Liver (tissue), 9 donors: Measurements from ENCODE around the gene VEGFD. TPM values are rescaled to one million over a fixed set of nuclear protein-coding genes. Genes with fewer than 3 reads are reported as not detected.

Experiments
- DNase-seq: peaks from one replicate; pipeline ENCODE4 v3.0.0-alpha.2; 2017; ENCODE audit warnings: low spot score
- H3K27ac ChIP-seq, 2 donors: one replicate each; pipeline ENCODE4 v1.7.0; 2013; ENCODE audit warnings: inconsistent platforms in 2 of 2, low read length in 2 of 2, control low read depth in 1 of 2, low read depth in 1 of 2, mild to moderate bottlenecking in 1 of 2
- H3K27me3 ChIP-seq, 4 donors: one replicate each; pipeline versions ENCODE4 v1.6.1 to v1.7.0; 2013; ENCODE audit warnings: low read length in 3 of 4, inconsistent platforms in 1 of 4, mild to moderate bottlenecking in 1 of 4, moderate library complexity in 1 of 4; ENCODE audit not compliant: control insufficient read depth in 4 of 4, insufficient read depth in 4 of 4
- H3K36me3 ChIP-seq, 4 donors: one replicate each; pipeline versions ENCODE4 v1.6.1 to v1.7.0; 2013; ENCODE audit warnings: low read length in 3 of 4, mild to moderate bottlenecking in 3 of 4, low read depth in 1 of 4, moderate library complexity in 1 of 4; ENCODE audit not compliant: control insufficient read depth in 4 of 4, insufficient read depth in 3 of 4
- H3K4me1 ChIP-seq, 4 donors: one replicate each; pipeline versions ENCODE4 v1.6.1 to v1.7.0; 2013; ENCODE audit warnings: low read length in 3 of 4, mild to moderate bottlenecking in 3 of 4, moderate library complexity in 1 of 4; ENCODE audit not compliant: control insufficient read depth in 4 of 4, insufficient read depth in 4 of 4
- H3K4me3 ChIP-seq, 3 donors: one replicate each; pipeline versions ENCODE4 v1.6.1 to v1.7.0; 2013; ENCODE audit warnings: low read length in 3 of 3, control low read depth in 1 of 3, low read depth in 1 of 3, mild to moderate bottlenecking in 1 of 3
- H3K9ac ChIP-seq, 2 donors: one replicate each; pipeline ENCODE4 v1.7.0; 2013; ENCODE audit warnings: low read length in 2 of 2, mild to moderate bottlenecking in 2 of 2, moderate library complexity in 2 of 2, control low read depth in 1 of 2, low read depth in 1 of 2
- H3K9me3 ChIP-seq, 4 donors: one replicate each; pipeline versions ENCODE4 v1.6.1 to v1.7.0; 2013; ENCODE audit warnings: low read length in 3 of 4; ENCODE audit not compliant: control insufficient read depth in 4 of 4
- ATF3 ChIP-seq: IDR thresholded peaks from 2 replicates; pipeline ENCODE4 v1.6.1; 2016; ENCODE audit warnings: antibody characterized with exemption
- FOXA1 ChIP-seq: IDR thresholded peaks from 2 replicates; pipeline ENCODE4 v1.6.1; 2016; ENCODE audit warnings: antibody characterized with exemption
- GABPA ChIP-seq, 2 donors: IDR thresholded peaks in 1 of 2; conservative IDR thresholded peaks in 1 of 2; 2 replicates each; pipeline ENCODE4 v1.6.1; 2016; ENCODE audit warnings: antibody characterized with exemption in 2 of 2, mild to moderate bottlenecking in 1 of 2, moderate library complexity in 1 of 2
- HNF4A ChIP-seq, 2 donors: conservative IDR thresholded peaks; 2 replicates each; pipeline ENCODE4 v1.6.1; 2016; ENCODE audit warnings: antibody characterized with exemption in 2 of 2, mild to moderate bottlenecking in 2 of 2
- HNF4G ChIP-seq: IDR thresholded peaks from 2 replicates; pipeline ENCODE4 v1.6.1; 2016; ENCODE audit warnings: antibody characterized with exemption
- JUND ChIP-seq, 2 donors: IDR thresholded peaks; 2 replicates each; pipeline ENCODE4 v1.6.1; 2016; ENCODE audit warnings: antibody characterized with exemption in 2 of 2
- MAX ChIP-seq: IDR thresholded peaks from 2 replicates; pipeline ENCODE4 v1.6.1; 2016; ENCODE audit warnings: antibody characterized with exemption
- NR2F2 ChIP-seq: IDR thresholded peaks from 2 replicates; pipeline ENCODE4 v1.6.1; 2016; ENCODE audit warnings: antibody characterized with exemption
- RAD21 ChIP-seq, 2 donors: IDR thresholded peaks; 2 replicates each; pipeline ENCODE4 v1.6.1; 2016; ENCODE audit warnings: antibody characterized with exemption in 2 of 2, mild to moderate bottlenecking in 2 of 2
- REST ChIP-seq: IDR thresholded peaks from 2 replicates; pipeline ENCODE4 v1.6.1; 2016; ENCODE audit warnings: antibody characterized with exemption, mild to moderate bottlenecking
- TAF1 ChIP-seq: conservative IDR thresholded peaks from 2 replicates; pipeline ENCODE4 v1.6.1; 2016; ENCODE audit warnings: antibody characterized with exemption, mild to moderate bottlenecking
- WGBS: extraction: QIAGEN DNeasy Blood & Tissue Kit; methylation state at CpG from one replicate; pipeline ENCODE4 v1.1.7; 2013; 5-methylcytosine and 5-hydroxymethylcytosine counted together
- polyA plus RNA-seq, 2 donors: library from polyadenylated mRNA; stranded (reverse) in 1 of 2; unstranded in 1 of 2; fragments of 200-250 nt in 1 of 2; fragments of >200 nt in 1 of 2; fragmentation: Nextera tagmentation in 1 of 2; extraction: Ambion mirVana in 1 of 2; gene quantifications; one replicate each; pipeline versions ENCODE4 v1.2.1 to v1.2.3, GENCODE V29; 2013 to 2015
- total RNA-seq, 2 donors: library from RNA; depleted of rRNA; stranded (reverse); fragments of >200 nt; gene quantifications; one replicate each; pipeline ENCODE4 v1.2.3, GENCODE V29; 2014
- TF ChIP-seq, protein P1 (sequence below): fragments of 150-350 bp; IDR thresholded peaks from 2 replicates; pipeline ENCODE4 v1.5.1; 2017; ENCODE audit warnings: improper control_type of control experiment, low read depth, low read length; ENCODE audit not compliant: missing input control
- donor health status: healthy.
- donor health status: healthy.
- donor health status: healthy.
- donor health status: healthy.
- donor health status: healthy.

The VEGFD gene
- total and polyA plus RNA-seq, 4 donors, result 0.05 to 4.5 (median 0.64) TPM

GRCh38 chrX:15359701-15360100 is 24.5 kb downstream of the VEGFD start:
- no peak for TF ChIP-seq GABPA (IDR thresholded peaks at IDR 0.05 in 1 of 2, conservative IDR thresholded peaks at IDR 0.05 in 1 of 2)
- TF ChIP-seq, protein P1, sequence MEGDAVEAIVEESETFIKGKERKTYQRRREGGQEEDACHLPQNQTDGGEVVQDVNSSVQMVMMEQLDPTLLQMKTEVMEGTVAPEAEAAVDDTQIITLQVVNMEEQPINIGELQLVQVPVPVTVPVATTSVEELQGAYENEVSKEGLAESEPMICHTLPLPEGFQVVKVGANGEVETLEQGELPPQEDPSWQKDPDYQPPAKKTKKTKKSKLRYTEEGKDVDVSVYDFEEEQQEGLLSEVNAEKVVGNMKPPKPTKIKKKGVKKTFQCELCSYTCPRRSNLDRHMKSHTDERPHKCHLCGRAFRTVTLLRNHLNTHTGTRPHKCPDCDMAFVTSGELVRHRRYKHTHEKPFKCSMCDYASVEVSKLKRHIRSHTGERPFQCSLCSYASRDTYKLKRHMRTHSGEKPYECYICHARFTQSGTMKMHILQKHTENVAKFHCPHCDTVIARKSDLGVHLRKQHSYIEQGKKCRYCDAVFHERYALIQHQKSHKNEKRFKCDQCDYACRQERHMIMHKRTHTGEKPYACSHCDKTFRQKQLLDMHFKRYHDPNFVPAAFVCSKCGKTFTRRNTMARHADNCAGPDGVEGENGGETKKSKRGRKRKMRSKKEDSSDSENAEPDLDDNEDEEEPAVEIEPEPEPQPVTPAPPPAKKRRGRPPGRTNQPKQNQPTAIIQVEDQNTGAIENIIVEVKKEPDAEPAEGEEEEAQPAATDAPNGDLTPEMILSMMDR, result no peak
- TF ChIP-seq FOXA1, result no peak
- no peak for TF ChIP-seq REST
- no peak for TF ChIP-seq ATF3
- TF ChIP-seq TAF1, result no peak
- no peak for TF ChIP-seq JUND (IDR thresholded peaks at IDR 0.05)
- no peak for TF ChIP-seq RAD21 (IDR thresholded peaks at IDR 0.05)

GRCh38 chrX:15358533-15358932 is 25.7 kb downstream of the VEGFD start:
- no peak for TF ChIP-seq GABPA (IDR thresholded peaks at IDR 0.05 in 1 of 2, conservative IDR thresholded peaks at IDR 0.05 in 1 of 2)
- no peak for TF ChIP-seq TAF1
- no peak for TF ChIP-seq MAX
- no peak for TF ChIP-seq RAD21 (IDR thresholded peaks at IDR 0.05)
- TF ChIP-seq NR2F2, result no peak
- no peak for TF ChIP-seq HNF4A (conservative IDR thresholded peaks at IDR 0.05)
- TF ChIP-seq JUND (IDR thresholded peaks at IDR 0.05), result no peak
- TF ChIP-seq, protein P1, result no peak
- no peak for TF ChIP-seq HNF4G
- TF ChIP-seq REST, result no peak
- no peaks in the 10 kb centered on the region for H3K36me3 ChIP-seq
- H3K27me3 ChIP-seq, result no peaks in the 10 kb centered on the region
- DNase-seq, result no peak
- WGBS, result 80% methylated on average over 2 of the region's 2 CpGs
- H3K4me3 ChIP-seq, result no peak overlapping the region
- no peak overlapping the region for H3K27ac ChIP-seq
- H3K9me3 ChIP-seq, result peaks cover 0 to 3% (median 0%) of the 10 kb centered on the region in 4 donors
- no peak overlapping the region for H3K9ac ChIP-seq
- H3K4me1 ChIP-seq, result no peaks in the 10 kb centered on the region

More at GRCh38 chrX:15359701-15360100, 24.5 kb downstream of the VEGFD start:
- no peak for DNase-seq
- no peak overlapping the region for H3K27ac ChIP-seq
- no peaks in the 10 kb centered on the region for H3K27me3 ChIP-seq
- WGBS, result 91% methylated on average over 2 of the region's 2 CpGs
- H3K4me1 ChIP-seq, result no peaks in the 10 kb centered on the region
- no peak overlapping the region for H3K9ac ChIP-seq
- no peak overlapping the region for H3K4me3 ChIP-seq
- no peaks in the 10 kb centered on the region for H3K36me3 ChIP-seq
- H3K9me3 ChIP-seq, result peaks cover 0 to 3% (median 0%) of the 10 kb centered on the region in 4 donors
